ENCODE measurements around the gene CSNK1G2. TPM values are rescaled to one million over a fixed set of nuclear protein-coding genes. Genes with fewer than 3 reads are reported as not detected.
A peak's percentile ranks its signal among the peaks of the same experiment; 100 is the strongest.

CSNK1G2 gene
- total RNA-seq, 2 experiments from 2014 or later, result 51.9 to 57.5 TPM

- peak overlapping the region; percentile 27 for H3K4me3 Mint-ChIP-seq
- CTCF ChIA-PET, result no interaction called here
- POLR2A ChIA-PET, result interaction anchor here (0.6 kb wide), 1 partner anchor 24 kb away, joined by 3 read pairs; no protein-coding TSS in a partner anchor
- H3K4me1 Mint-ChIP-seq (ENCODE audit: low read depth), result peaks cover 51% of the 10 kb centered on the region
- no peaks in the 10 kb centered on the region for H3K9me3 Mint-ChIP-seq
- DNase-seq (no peak), ATAC-seq (no peak)
- no peaks in the 10 kb centered on the region for H3K27me3 Mint-ChIP-seq
- no peak overlapping the region for H3K27ac Mint-ChIP-seq
- TF ChIP-seq CTCF (IDR thresholded peaks at IDR 0.05), result no peak
- H3K36me3 Mint-ChIP-seq (ENCODE audit: low read depth), result peaks cover 5% of the 10 kb centered on the region
- intact Hi-C loops (cut with micrococcal nuclease), result no loop called here
Observed at GRCh38 chr19:1906985-1907562, 33.9 kb upstream of the CSNK1G2 start.

GRCh38 chr19:1907563-1908363 lies 33.2 kb upstream of the CSNK1G2 start:
- ChIA-PET CTCF (no interaction called here), POLR2A (no interaction called here)
- DNase-seq (no peak), ATAC-seq (no peak)
- no peak for TF ChIP-seq CTCF (IDR thresholded peaks at IDR 0.05)
- H3K9me3 Mint-ChIP-seq, result no peaks in the 10 kb centered on the region
- H3K4me3 Mint-ChIP-seq, result no peak overlapping the region
- no peak overlapping the region for H3K27ac Mint-ChIP-seq
- H3K4me1 Mint-ChIP-seq (ENCODE audit: low read depth), result peaks cover 51% of the 10 kb centered on the region
- H3K36me3 Mint-ChIP-seq (ENCODE audit: low read depth), result peaks cover 5% of the 10 kb centered on the region
- intact Hi-C loops (cut with micrococcal nuclease), result no loop called here
- H3K27me3 Mint-ChIP-seq, result no peaks in the 10 kb centered on the region

GRCh38 chr19:1908364-1908678 lies 32.7 kb upstream of the CSNK1G2 start:
- ChIA-PET CTCF (no interaction called here), POLR2A (no interaction called here)
- H3K9me3 Mint-ChIP-seq, result no peaks in the 10 kb centered on the region
- H3K27ac Mint-ChIP-seq, result no peak overlapping the region
- H3K36me3 Mint-ChIP-seq (ENCODE audit: low read depth), result peaks cover 5% of the 10 kb centered on the region
- no peak overlapping the region for H3K4me3 Mint-ChIP-seq
- intact Hi-C loops (cut with micrococcal nuclease), result no loop called here
- DNase-seq (no peak), ATAC-seq (no peak)
- H3K27me3 Mint-ChIP-seq, result no peaks in the 10 kb centered on the region
- no peak for TF ChIP-seq CTCF (IDR thresholded peaks at IDR 0.05)
- H3K4me1 Mint-ChIP-seq (ENCODE audit: low read depth), result peaks cover 46% of the 10 kb centered on the region

- intact Hi-C loops (cut with micrococcal nuclease), result no loop called here
Observed at GRCh38 chr19:1909761-1910080, 31.3 kb upstream of the CSNK1G2 start.

More at GRCh38 chr19:1909761-1910080, 31.3 kb upstream of the CSNK1G2 start:
- no peak for TF ChIP-seq CTCF (IDR thresholded peaks at IDR 0.05)
- no peak overlapping the region for H3K4me3 Mint-ChIP-seq
- ChIA-PET POLR2A (interaction anchor here (1.1 kb wide), 1 partner anchor 81 kb away, joined by 3 read pairs; no protein-coding TSS in a partner anchor), CTCF (interaction anchor here (1.5 to 1.7 kb wide), 2 partner anchors 19 to 35 kb away, joined by 3 to 4 read pairs; no protein-coding TSS in a partner anchor)
- peaks cover 5% of the 10 kb centered on the region for H3K36me3 Mint-ChIP-seq (ENCODE audit: low read depth)
- peaks cover 35% of the 10 kb centered on the region for H3K4me1 Mint-ChIP-seq (ENCODE audit: low read depth)
- no peaks in the 10 kb centered on the region for H3K27me3 Mint-ChIP-seq
- no peaks in the 10 kb centered on the region for H3K9me3 Mint-ChIP-seq
- no peak for DNase-seq
- H3K27ac Mint-ChIP-seq, result no peak overlapping the region
- ATAC-seq, result no peak
